Mucosa of descending colon (tissue), 3 donors: ENCODE measurements around the gene MIAT. TPM values are rescaled to one million over a fixed set of nuclear protein-coding genes. Genes with fewer than 3 reads are reported as not detected.

Source experiments
- ATAC-seq: fragments of 200-7000 bp; cut with Tn5 transposase; one replicate; pipeline ENCODE4 v1.9.1; 2020; ENCODE audit warnings: mild to moderate bottlenecking, moderate library complexity
- DNase-seq, 3 donors: peaks; one replicate each; pipeline ENCODE4 v3.0.0-alpha.2; 2020
- H3K36me3 ChIP-seq: fragments of 200-600 bp; one replicate; pipeline ENCODE4 v1.8.0; 2021; ENCODE audit warnings: low read depth, mild to moderate bottlenecking
- H3K4me1 ChIP-seq: fragments of 200-600 bp; one replicate; pipeline ENCODE4 v1.8.0; 2021; ENCODE audit warnings: low read depth, mild to moderate bottlenecking
- H3K4me3 ChIP-seq: fragments of 200-600 bp; one replicate; pipeline ENCODE4 v1.8.0; 2021; ENCODE audit warnings: mild to moderate bottlenecking
- H3K9me3 ChIP-seq: fragments of 200-600 bp; one replicate; pipeline ENCODE4 v1.8.0; 2021; ENCODE audit warnings: mild to moderate bottlenecking
- CTCF ChIP-seq: fragments of 200-600 bp; IDR thresholded peaks from one replicate; pipeline ENCODE4 v1.8.0; 2022; ENCODE audit warnings: antibody characterized with exemption, mild to moderate bottlenecking
- intact Hi-C, 2 donors: fragments of 100-400 bp; cut with DNase I in 1 of 2; cut with micrococcal nuclease in 1 of 2; formaldehyde crosslinking; loops; one replicate each; pipeline versions ENCODE4 v1.11.0 to v1.11.1; 2022; cut with DNase I, micrococcal nuclease
- total RNA-seq, 3 donors: library from RNA; stranded (reverse); fragmentation: NEBNext Ultra II Directional in 2 of 3; extraction: Animal tissue kit (Norgen Biotek cat#: 25700) in 2 of 3; gene quantifications; one replicate each; pipeline versions ENCODE4 v1.2.1 to v1.2.4, GENCODE V29; 2021 to 2023
- donor health status: DM: no; HTN: no; CAD: no; lungs with moderate emphysema.
- donor health status: DM: no; HTN: no; CAD: no.
- donor health status: DM: no; HTN: yes; CAD: no.

The MIAT gene
- total RNA-seq, 3 donors from 2014 or later, result 3.3 to 7.1 (median 3.5) TPM

- no peaks in the 10 kb centered on the region for H3K9me3 ChIP-seq
- no peak overlapping the region for H3K4me3 ChIP-seq
- no peaks in the 10 kb centered on the region for H3K36me3 ChIP-seq
- ATAC-seq, result peak; percentile 42
- intact Hi-C loops, result no loop called here
- no peak for TF ChIP-seq CTCF
- H3K4me1 ChIP-seq, result peaks cover 9% of the 10 kb centered on the region
- DNase-seq, result no peak
Observed at GRCh38 chr22:26658161-26658560, 773 bp downstream of the MIAT start.

- peaks cover 9% of the 10 kb centered on the region for H3K4me1 ChIP-seq
- no peak overlapping the region for H3K4me3 ChIP-seq
- no peak for TF ChIP-seq CTCF
- no peaks in the 10 kb centered on the region for H3K9me3 ChIP-seq
- ATAC-seq (peak; percentile 80), DNase-seq (peak; percentile 53 to 79 (median 63))
- no peaks in the 10 kb centered on the region for H3K36me3 ChIP-seq
- intact Hi-C loops, result no loop called here
Observed at GRCh38 chr22:26658671-26659478, 1.5 kb downstream of the MIAT start.

- DNase-seq (no peak), ATAC-seq (no peak)
- TF ChIP-seq CTCF, result no peak
- H3K36me3 ChIP-seq, result no peaks in the 10 kb centered on the region
- intact Hi-C loops, result no loop called here
- H3K9me3 ChIP-seq, result no peaks in the 10 kb centered on the region
- H3K4me1 ChIP-seq, result peaks cover 9% of the 10 kb centered on the region
- H3K4me3 ChIP-seq, result no peak overlapping the region
Observed at GRCh38 chr22:26660356-26660755, 3.0 kb downstream of the MIAT start.

- Histone ChIP-seq H3K4me3 (no peak overlapping the region), H3K9me3 (no peaks in the 10 kb centered on the region), H3K36me3 (no peaks in the 10 kb centered on the region), H3K4me1 (peaks cover 9% of the 10 kb centered on the region)
- no peak for ATAC-seq
- no peak for TF ChIP-seq CTCF
- DNase-seq, result no peak
- intact Hi-C loops, result no loop called here
Observed at GRCh38 chr22:26660961-26661578, 3.7 kb downstream of the MIAT start.

GRCh38 chr22:26662160-26662559, 4.8 kb downstream of the MIAT start:
- Histone ChIP-seq H3K4me1 (peaks cover 5% of the 10 kb centered on the region), H3K4me3 (no peak overlapping the region), H3K36me3 (no peaks in the 10 kb centered on the region), H3K9me3 (no peaks in the 10 kb centered on the region)
- intact Hi-C loops, result no loop called here
- DNase-seq, result no peak
- TF ChIP-seq CTCF, result no peak
- no peak for ATAC-seq
